OCI-LY7 (cell line): ENCODE data around the gene CGNL1. TPM values are rescaled to one million over a fixed set of nuclear protein-coding genes. Genes with fewer than 3 reads are reported as not detected.

Experiments
- BruUV-seq: library from RNA; stranded (reverse); fragments of 400-500 nt; replicated peaks from 2 replicates; lab custom pipeline; 2021; lab: Mats Ljungman, UMichigan
- CTCF ChIA-PET: fragments of 300-600 bp; sonication (Branson Sonifier 250); formaldehyde crosslinking; loops from one replicate; lab custom pipeline; 2022; ENCODE audit warnings: antibody characterized with exemption; ENCODE audit not compliant: unreplicated experiment; lab: Charles Lee
- POLR2A ChIA-PET: fragments of 300-600 bp; sonication (Branson Sonifier 250); formaldehyde crosslinking; loops from one replicate; lab custom pipeline; 2022; ENCODE audit warnings: antibody characterized with exemption; lab: Charles Lee
- DNase-seq: peaks from one replicate; pipeline ENCODE4 v3.0.0-alpha.2; 2015; ENCODE audit warnings: low spot score
- H2AFZ ChIP-seq: fragments of 200-600 bp; sonication (generic), shearing (Covaris generic); 2 replicates; pipeline ENCODE4 v1.6.1; 2014; ENCODE audit warnings: mild to moderate bottlenecking, antibody characterized with exemption, low read length, moderate library complexity
- H3K27ac ChIP-seq: fragments of 200-600 bp; sonication (generic); 2 replicates; pipeline ENCODE4 v1.5.1; 2014; ENCODE audit warnings: mixed run types, low read depth, mild to moderate bottlenecking, moderate library complexity, low read length, inconsistent platforms; ENCODE audit not compliant: poor library complexity, severe bottlenecking
- H3K36me3 ChIP-seq: fragments of 200-600 bp; sonication (generic); 2 replicates; pipeline ENCODE4 v1.6.1; 2014; ENCODE audit warnings: mild to moderate bottlenecking, antibody characterized with exemption, low read length, moderate library complexity, mixed read lengths; ENCODE audit not compliant: insufficient read depth
- H3K4me1 ChIP-seq: fragments of 200-600 bp; sonication (generic); 2 replicates; pipeline ENCODE4 v1.5.1; 2014; ENCODE audit warnings: mild to moderate bottlenecking, low read length; ENCODE audit not compliant: insufficient read depth, poor library complexity, severe bottlenecking
- H3K4me2 ChIP-seq: fragments of 200-600 bp; sonication (generic); 2 replicates; pipeline ENCODE4 v1.6.1; 2014; ENCODE audit warnings: mild to moderate bottlenecking, low read length
- H3K4me3 ChIP-seq: fragments of 200-600 bp; sonication (generic); 2 replicates; pipeline ENCODE4 v1.5.1; 2014; ENCODE audit warnings: mild to moderate bottlenecking, low read depth, low read length; ENCODE audit not compliant: poor library complexity, severe bottlenecking
- H3K79me2 ChIP-seq: fragments of 200-600 bp; sonication (generic); 2 replicates; pipeline ENCODE4 v1.6.1; 2016; ENCODE audit warnings: low read depth, mild to moderate bottlenecking, low read length, moderate library complexity, mixed read lengths; ENCODE audit not compliant: insufficient read depth
- H3K9me2 ChIP-seq: fragments of 200-600 bp; sonication (generic); 2 replicates; pipeline ENCODE4 v1.6.1; 2016; ENCODE audit warnings: mild to moderate bottlenecking, low read length, mixed read lengths; ENCODE audit not compliant: insufficient read depth
- H3K9me3 ChIP-seq: fragments of 200-600 bp; sonication (generic); 2 replicates; pipeline ENCODE4 v1.6.1; 2014; ENCODE audit warnings: mild to moderate bottlenecking, mixed run types, low read length, mixed read lengths
- H4K20me1 ChIP-seq: fragments of 200-600 bp; sonication (generic); 2 replicates; pipeline ENCODE4 v1.6.1; 2014; ENCODE audit warnings: mild to moderate bottlenecking, antibody characterized with exemption, low read length, moderate library complexity, mixed read lengths; ENCODE audit not compliant: insufficient read depth
- CTCF ChIP-seq: fragments of 200-600 bp; sonication (generic); conservative IDR thresholded peaks from 2 replicates; pipeline ENCODE4 v1.5.1; 2014; ENCODE audit warnings: mild to moderate bottlenecking, antibody characterized with exemption, low read length, moderate library complexity, mixed read lengths
- EZH2phosphoT487 ChIP-seq: fragments of 200-600 bp; sonication (generic); IDR thresholded peaks from 2 replicates; pipeline ENCODE4 v1.6.1; 2018; ENCODE audit warnings: low read depth, borderline replicate concordance, mild to moderate bottlenecking, mixed run types, antibody characterized with exemption, low read length, moderate library complexity, mixed read lengths
- intact Hi-C: fragments of 100-400 bp; cut with micrococcal nuclease; formaldehyde crosslinking; loops from one replicate; pipeline ENCODE4 v1.10.0; 2022; ENCODE audit not compliant: unreplicated experiment
- total RNA-seq, 2 experiments: library from RNA; depleted of rRNA in 1 of 2; stranded (reverse); fragments of >200 nt in 1 of 2; shearing (Covaris generic) in 1 of 2; gene quantifications; 2 replicates each; pipeline ENCODE4 v1.2.3, GENCODE V29; 2014 to 2022

CGNL1 gene
- total RNA-seq, 2 experiments from 2014 or later = 0.04 TPM; not detected in 1

GRCh38 chr15:57343048-57343447 lies 33.3 kb upstream of the CGNL1 start:
- no peaks in the 10 kb centered on the region for H3K79me2 ChIP-seq
- no peaks in the 10 kb centered on the region for H3K4me1 ChIP-seq
- intact Hi-C loops = loop anchor here (5.0 kb wide), 1 partner anchor 199 kb away; no protein-coding TSS in a partner anchor
- TF ChIP-seq CTCF (no peak), EZH2phosphoT487 (no peak)
- H3K9me3 ChIP-seq = no peaks in the 10 kb centered on the region
- H3K36me3 ChIP-seq = no peaks in the 10 kb centered on the region
- no peak overlapping the region for H3K4me2 ChIP-seq
- no peak overlapping the region for H3K4me3 ChIP-seq
- BruUV-seq = no TSS peak
- POLR2A ChIA-PET = no interaction called here
- no peak for DNase-seq
- CTCF ChIA-PET = no interaction called here
- no peak overlapping the region for H3K27ac ChIP-seq
- no peaks in the 10 kb centered on the region for H4K20me1 ChIP-seq
- H2AFZ ChIP-seq = no peak overlapping the region
- no peaks in the 10 kb centered on the region for H3K9me2 ChIP-seq

GRCh38 chr15:57343498-57343897 lies 32.8 kb upstream of the CGNL1 start:
- no peak for DNase-seq
- H3K27ac ChIP-seq = no peak overlapping the region
- ChIA-PET CTCF (no interaction called here), POLR2A (no interaction called here)
- intact Hi-C loops = loop anchor here (5.0 kb wide), 1 partner anchor 199 kb away; no protein-coding TSS in a partner anchor
- no peaks in the 10 kb centered on the region for H3K36me3 ChIP-seq
- H3K4me3 ChIP-seq = no peak overlapping the region
- H4K20me1 ChIP-seq = no peaks in the 10 kb centered on the region
- no peaks in the 10 kb centered on the region for H3K79me2 ChIP-seq
- H3K9me3 ChIP-seq = no peaks in the 10 kb centered on the region
- H3K4me1 ChIP-seq = no peaks in the 10 kb centered on the region
- no peak overlapping the region for H2AFZ ChIP-seq
- H3K4me2 ChIP-seq = no peak overlapping the region
- TF ChIP-seq EZH2phosphoT487 (no peak), CTCF (no peak)
- no TSS peak for BruUV-seq
- H3K9me2 ChIP-seq = no peaks in the 10 kb centered on the region

GRCh38 chr15:57344282-57344681 lies 32.0 kb upstream of the CGNL1 start:
- ChIA-PET POLR2A (no interaction called here), CTCF (no interaction called here)
- Histone ChIP-seq H3K27ac (no peak overlapping the region), H3K79me2 (no peaks in the 10 kb centered on the region), H3K4me1 (no peaks in the 10 kb centered on the region), H3K9me2 (no peaks in the 10 kb centered on the region), H4K20me1 (no peaks in the 10 kb centered on the region), H3K4me3 (no peak overlapping the region), H3K9me3 (no peaks in the 10 kb centered on the region), H3K4me2 (no peak overlapping the region), H3K36me3 (no peaks in the 10 kb centered on the region), H2AFZ (no peak overlapping the region)
- intact Hi-C loops = loop anchor here (5.0 kb wide), 1 partner anchor 198 kb away; no protein-coding TSS in a partner anchor
- TF ChIP-seq EZH2phosphoT487 = no peak
- BruUV-seq = no TSS peak
- no peak for DNase-seq
